Coronary artery (tissue), 2 donors: ENCODE data around the gene ADGRD1.

ENCODE experiments used
- DNase-seq: peaks from one replicate; pipeline ENCODE4 v3.0.0-alpha.2; 2017; ENCODE audit warnings: low spot score
- H3K27ac ChIP-seq, 2 donors: fragments of 200-600 bp; sonication (generic); one replicate each; pipeline ENCODE4 v1.5.1; 2016 to 2019
- H3K4me3 ChIP-seq: fragments of 200-600 bp; sonication (generic); 2 replicates; pipeline ENCODE4 v1.5.1; 2016; ENCODE audit warnings: mild to moderate bottlenecking, moderate library complexity
- CTCF ChIP-seq: fragments of 200-600 bp; sonication (generic); IDR thresholded peaks from one replicate; pipeline ENCODE4 v1.5.1; 2019; ENCODE audit warnings: antibody characterized with exemption

ADGRD1 gene

GRCh38 chr12:131047789-131048610 is 94.3 kb downstream of the ADGRD1 start:
- TF ChIP-seq CTCF: no peak
- H3K27ac ChIP-seq: peak overlapping the region in 1 of 2 donors; percentile 51
- no peak overlapping the region for H3K4me3 ChIP-seq
- DNase-seq: no peak

GRCh38 chr12:131048611-131048990 is 94.9 kb downstream of the ADGRD1 start:
- Histone ChIP-seq H3K4me3 (no peak overlapping the region), H3K27ac (no peak overlapping the region)
- no peak for TF ChIP-seq CTCF
- DNase-seq: no peak

GRCh38 chr12:131049002-131049401 is 95.3 kb downstream of the ADGRD1 start:
- TF ChIP-seq CTCF: no peak
- H3K4me3 ChIP-seq: no peak overlapping the region
- no peak for DNase-seq
- H3K27ac ChIP-seq: no peak overlapping the region

- Histone ChIP-seq H3K27ac (peak overlapping the region in 1 of 2 donors; percentile 21), H3K4me3 (no peak overlapping the region)
- TF ChIP-seq CTCF: no peak
- DNase-seq: no peak
Measured at GRCh38 chr12:131049549-131050339, 96.0 kb downstream of the ADGRD1 start.

GRCh38 chr12:131050463-131051154 is 96.9 kb downstream of the ADGRD1 start:
- peak overlapping the region in 1 of 2 donors; percentile 13 for H3K27ac ChIP-seq

GRCh38 chr12:131051155-131051473 is 97.4 kb downstream of the ADGRD1 start:
- H3K27ac ChIP-seq: no peak overlapping the region
- no peak for TF ChIP-seq CTCF
- no peak for DNase-seq
- H3K4me3 ChIP-seq: no peak overlapping the region

More at GRCh38 chr12:131050463-131051154, 96.9 kb downstream of the ADGRD1 start:
- no peak for DNase-seq
- no peak overlapping the region for H3K4me3 ChIP-seq
- no peak for TF ChIP-seq CTCF
